ENCODE measurements around the gene SLC1A7. TPM values are rescaled to one million over a fixed set of nuclear protein-coding genes. Genes with fewer than 3 reads are reported as not detected.

The SLC1A7 gene
- total RNA-seq, 1 experiment from 2014 or later, result not detected

GRCh38 chr1:53182716-53183094 is 40.3 kb upstream of the SLC1A7 start:
- ChIA-PET CTCF (interaction anchor here (0.6 to 2.9 kb wide), 6 partner anchors 9 to 469 kb away, joined by 3 to 15 read pairs (median 5); no protein-coding TSS in a partner anchor), RAD21 (ENCODE audit: low non-redundant PET in 1 of 2, low total read pairs in 2 of 2, uncharacterized antibody in 2 of 2, unreplicated experiment in 2 of 2) (no interaction called here), POLR2A (no interaction called here)
- ATAC-seq (no peak), DNase-seq (ENCODE audit: low read depth, low spot score) (no peak)
- H3K4me3 ChIP-seq (replicated peaks in 1 of 2; ENCODE audit: low read depth in 1 of 2, low read length in 2 of 2), result no peak overlapping the region
- peak overlapping the region; percentile 46 for H3K4me2 ChIP-seq (ENCODE audit: low read length)
- no peaks in the 10 kb centered on the region for H3K9me2 ChIP-seq (ENCODE audit: insufficient read depth)
- H2AFZ ChIP-seq (ENCODE audit: low read depth, low read length, poor library complexity, severe bottlenecking), result peak overlapping the region; percentile 92
- BruUV-seq (replicated peaks), result no TSS peak
- H4K20me1 ChIP-seq (ENCODE audit: insufficient read depth), result no peaks in the 10 kb centered on the region
- H3K79me2 ChIP-seq (ENCODE audit: insufficient read depth, low read length), result no peaks in the 10 kb centered on the region
- H3K36me3 ChIP-seq (ENCODE audit: control insufficient read depth in 1 of 2, insufficient read depth in 2 of 2, low read length in 2 of 2), result no peaks in the 10 kb centered on the region
- peaks cover 0 to 13% of the 10 kb centered on the region in 2 experiments; a peak in 2 of 4 replicates for H3K4me1 ChIP-seq (ENCODE audit: control insufficient read depth in 1 of 2, insufficient read depth in 2 of 2, low read length in 2 of 2)
- H3K27me3 ChIP-seq (ENCODE audit: insufficient read depth, low read length), result no peaks in the 10 kb centered on the region
- intact Hi-C loops (cut with micrococcal nuclease), result loop anchor here (5.0 to 10.0 kb wide), 2 partner anchors 168 to 480 kb away; no protein-coding TSS in a partner anchor
- no peak for TF ChIP-seq CEBPB (IDR thresholded peaks at IDR 0.05; ENCODE audit: low read depth)
- H3K9ac ChIP-seq (ENCODE audit: low read length), result no peak overlapping the region
- no peaks in the 10 kb centered on the region for H3K9me3 ChIP-seq (ENCODE audit: control insufficient read depth in 1 of 2, insufficient read depth in 1 of 2, low read depth in 1 of 2, low read length in 2 of 2)
- H3K27ac ChIP-seq (ENCODE audit: low read depth, low read length), result no peak overlapping the region

GRCh38 chr1:53182111-53182593 is 39.7 kb upstream of the SLC1A7 start:
- Histone ChIP-seq H3K9me3 (ENCODE audit: control insufficient read depth in 1 of 2, insufficient read depth in 1 of 2, low read depth in 1 of 2, low read length in 2 of 2) (no peaks in the 10 kb centered on the region), H3K79me2 (ENCODE audit: insufficient read depth, low read length) (no peaks in the 10 kb centered on the region), H3K4me2 (ENCODE audit: low read length) (peak overlapping the region; percentile 46), H3K36me3 (ENCODE audit: control insufficient read depth in 1 of 2, insufficient read depth in 2 of 2, low read length in 2 of 2) (no peaks in the 10 kb centered on the region), H3K27me3 (ENCODE audit: insufficient read depth, low read length) (no peaks in the 10 kb centered on the region), H3K4me3 (replicated peaks in 1 of 2; ENCODE audit: low read depth in 1 of 2, low read length in 2 of 2) (no peak overlapping the region), H3K27ac (ENCODE audit: low read depth, low read length) (no peak overlapping the region), H3K4me1 (ENCODE audit: control insufficient read depth in 1 of 2, insufficient read depth in 2 of 2, low read length in 2 of 2) (peaks cover 0 to 13% of the 10 kb centered on the region in 2 experiments; a peak in 2 of 4 replicates), H3K9ac (ENCODE audit: low read length) (no peak overlapping the region), H2AFZ (ENCODE audit: low read depth, low read length, poor library complexity, severe bottlenecking) (peak overlapping the region; percentile 92), H4K20me1 (ENCODE audit: insufficient read depth) (no peaks in the 10 kb centered on the region), H3K9me2 (ENCODE audit: insufficient read depth) (no peaks in the 10 kb centered on the region)
- peak; percentile 80 for DNase-seq (ENCODE audit: low read depth, low spot score)
- ChIA-PET CTCF (interaction anchor here (0.6 to 2.9 kb wide), 6 partner anchors 8 to 469 kb away, joined by 3 to 15 read pairs (median 5); no protein-coding TSS in a partner anchor), RAD21 (ENCODE audit: low non-redundant PET in 1 of 2, low total read pairs in 2 of 2, uncharacterized antibody in 2 of 2, unreplicated experiment in 2 of 2) (no interaction called here), POLR2A (no interaction called here)
- ATAC-seq, result peak; percentile 94
- no TSS peak for BruUV-seq (replicated peaks)
- TF ChIP-seq CTCF (IDR thresholded peaks at IDR 0.05 in 2 of 3, conservative IDR thresholded peaks at IDR 0.05 in 1 of 3; ENCODE audit: borderline replicate concordance in 1 of 3, insufficient read depth in 1 of 3, low read depth in 2 of 3, low read length in 2 of 3), result peak; percentile 67 to 96 (median 77)
- 0 out of 2 replicates have a peak, but pooled peaks have one; percentile 14 for TF ChIP-seq CEBPB (IDR thresholded peaks at IDR 0.05; ENCODE audit: low read depth)
- TF ChIP-seq MAX (IDR thresholded peaks at IDR 0.05), result peak; percentile 69
- peak; percentile 72 for TF ChIP-seq RAD21 (IDR thresholded peaks at IDR 0.05; ENCODE audit: low read depth)
- no peak for TF ChIP-seq TCF7L2 (IDR thresholded peaks at IDR 0.05; ENCODE audit: borderline replicate concordance, extremely low read depth, insufficient read depth, insufficient read length)
- no peak for TF ChIP-seq POLR2AphosphoS5 (IDR thresholded peaks at IDR 0.05; ENCODE audit: low read depth, low read length)
- TF ChIP-seq YY1 (IDR thresholded peaks at IDR 0.05; ENCODE audit: extremely low read depth, insufficient replicate concordance, low read depth, low read length), result peak; percentile 69
- peak; percentile 54 for TF ChIP-seq CBX3 (IDR thresholded peaks at IDR 0.05; ENCODE audit: low read depth)
- intact Hi-C loops (cut with micrococcal nuclease), result loop anchor here (5.0 to 10.0 kb wide), 2 partner anchors 167 to 480 kb away; no protein-coding TSS in a partner anchor

Measured in HCT116 (cell line).